Uterus (tissue), 2 donors: ENCODE measurements around the gene HINT2.

Experiments used
- POLR2A ChIP-seq, 2 donors: fragments of 450-650 bp; IDR thresholded peaks; one replicate each; pipeline ENCODE4 v1.6.1; 2016; ENCODE audit warnings: antibody characterized with exemption in 2 of 2, mild to moderate bottlenecking in 1 of 2, moderate library complexity in 1 of 2
- TF ChIP-seq, protein P1 (sequence below), 4 experiments: fragments of 200-600 bp in 2 of 4; fragments of 450-650 bp in 2 of 4; sonication (generic) in 2 of 4; IDR thresholded peaks; one replicate each; pipeline ENCODE4 v1.5.1; 2016 to 2019; ENCODE audit warnings: antibody characterized with exemption in 4 of 4, mild to moderate bottlenecking in 2 of 4, moderate library complexity in 1 of 4

DNA sequence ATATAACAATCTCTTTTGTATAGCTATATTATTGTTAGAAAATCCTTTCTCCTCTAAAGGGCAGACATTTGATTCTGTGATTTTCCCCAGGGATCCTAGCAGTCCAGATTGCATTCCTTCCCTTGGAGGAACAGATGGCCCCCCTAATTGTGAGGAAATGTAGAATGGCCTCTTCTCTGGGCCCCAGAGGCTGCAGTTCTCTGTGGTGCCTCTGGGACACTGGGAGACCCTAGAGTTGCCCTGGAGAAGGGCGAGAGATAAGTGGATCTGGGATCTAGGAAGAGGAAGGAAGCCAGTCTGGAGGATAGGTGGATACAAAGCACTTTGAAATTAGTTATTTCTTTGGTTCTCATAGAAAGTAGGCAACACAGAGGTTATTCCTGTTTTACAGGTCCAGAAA is 1.9 kb upstream of the HINT2 start:
- TF ChIP-seq, protein P1, sequence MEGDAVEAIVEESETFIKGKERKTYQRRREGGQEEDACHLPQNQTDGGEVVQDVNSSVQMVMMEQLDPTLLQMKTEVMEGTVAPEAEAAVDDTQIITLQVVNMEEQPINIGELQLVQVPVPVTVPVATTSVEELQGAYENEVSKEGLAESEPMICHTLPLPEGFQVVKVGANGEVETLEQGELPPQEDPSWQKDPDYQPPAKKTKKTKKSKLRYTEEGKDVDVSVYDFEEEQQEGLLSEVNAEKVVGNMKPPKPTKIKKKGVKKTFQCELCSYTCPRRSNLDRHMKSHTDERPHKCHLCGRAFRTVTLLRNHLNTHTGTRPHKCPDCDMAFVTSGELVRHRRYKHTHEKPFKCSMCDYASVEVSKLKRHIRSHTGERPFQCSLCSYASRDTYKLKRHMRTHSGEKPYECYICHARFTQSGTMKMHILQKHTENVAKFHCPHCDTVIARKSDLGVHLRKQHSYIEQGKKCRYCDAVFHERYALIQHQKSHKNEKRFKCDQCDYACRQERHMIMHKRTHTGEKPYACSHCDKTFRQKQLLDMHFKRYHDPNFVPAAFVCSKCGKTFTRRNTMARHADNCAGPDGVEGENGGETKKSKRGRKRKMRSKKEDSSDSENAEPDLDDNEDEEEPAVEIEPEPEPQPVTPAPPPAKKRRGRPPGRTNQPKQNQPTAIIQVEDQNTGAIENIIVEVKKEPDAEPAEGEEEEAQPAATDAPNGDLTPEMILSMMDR (IDR thresholded peaks at IDR 0.05): no peak
- no peak for TF ChIP-seq POLR2A (IDR thresholded peaks at IDR 0.05)
